ENCODE measurements around the gene SAT2.

- no peak for TF ChIP-seq CTCF (IDR thresholded peaks at IDR 0.05)
- no peak for TF ChIP-seq POLR2A (IDR thresholded peaks at IDR 0.05)
These were observed 35.1 kb downstream of the SAT2 start for GRCh38 chr17:7592422-7593021.

Measured in uterus (tissue), 2 donors.